NCI-H2196 (cell line): ENCODE results near the gene GPS1.

Experiments used
- DNase-seq: peaks from one replicate; lab custom pipeline; 2025; ENCODE audit not compliant: unreplicated experiment; lab: John Stamatoyannopoulos, UW

Gene GPS1

DNA sequence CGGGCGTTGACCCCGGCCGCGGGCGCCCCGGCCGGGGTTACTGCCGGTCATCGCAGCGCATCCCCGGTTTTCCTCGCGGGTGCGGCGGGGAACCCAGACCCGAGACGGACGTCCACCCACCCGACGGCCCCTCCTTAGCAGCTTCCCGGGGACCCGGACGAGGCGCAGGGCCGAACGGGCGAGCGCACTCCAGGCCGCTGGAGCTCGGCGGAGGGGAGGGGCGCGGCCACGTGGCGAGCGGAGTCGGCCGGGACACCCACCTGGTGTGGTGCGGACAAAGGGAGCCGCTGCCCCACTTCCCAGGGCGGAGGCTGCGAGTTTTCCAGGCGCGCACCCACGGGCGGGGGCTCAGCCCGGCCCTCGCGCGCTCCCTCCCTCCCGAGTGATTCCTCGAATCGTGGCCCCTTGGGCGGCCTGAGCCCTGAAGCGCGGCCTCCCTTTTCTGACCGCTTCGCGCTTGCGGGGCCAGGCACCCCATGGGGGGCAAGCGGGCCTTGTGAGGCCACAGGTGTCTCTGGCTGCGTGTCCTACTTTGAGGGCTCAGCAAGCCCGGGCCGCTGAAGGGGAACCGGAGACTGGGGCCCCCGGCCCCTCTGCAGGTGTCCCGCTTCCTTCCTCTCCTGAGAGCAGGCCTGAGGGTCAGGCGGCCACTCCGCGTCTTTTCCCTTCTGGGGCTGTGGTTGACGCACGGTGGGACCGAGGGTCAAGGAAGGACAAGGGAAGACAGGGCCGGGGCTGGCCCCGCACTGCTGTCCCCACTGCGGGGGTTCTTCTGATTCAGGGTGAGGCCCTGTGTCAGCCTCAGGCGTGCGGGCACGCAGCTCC lies 47.5 kb downstream of the GPS1 start:
- no peak for DNase-seq

DNA sequence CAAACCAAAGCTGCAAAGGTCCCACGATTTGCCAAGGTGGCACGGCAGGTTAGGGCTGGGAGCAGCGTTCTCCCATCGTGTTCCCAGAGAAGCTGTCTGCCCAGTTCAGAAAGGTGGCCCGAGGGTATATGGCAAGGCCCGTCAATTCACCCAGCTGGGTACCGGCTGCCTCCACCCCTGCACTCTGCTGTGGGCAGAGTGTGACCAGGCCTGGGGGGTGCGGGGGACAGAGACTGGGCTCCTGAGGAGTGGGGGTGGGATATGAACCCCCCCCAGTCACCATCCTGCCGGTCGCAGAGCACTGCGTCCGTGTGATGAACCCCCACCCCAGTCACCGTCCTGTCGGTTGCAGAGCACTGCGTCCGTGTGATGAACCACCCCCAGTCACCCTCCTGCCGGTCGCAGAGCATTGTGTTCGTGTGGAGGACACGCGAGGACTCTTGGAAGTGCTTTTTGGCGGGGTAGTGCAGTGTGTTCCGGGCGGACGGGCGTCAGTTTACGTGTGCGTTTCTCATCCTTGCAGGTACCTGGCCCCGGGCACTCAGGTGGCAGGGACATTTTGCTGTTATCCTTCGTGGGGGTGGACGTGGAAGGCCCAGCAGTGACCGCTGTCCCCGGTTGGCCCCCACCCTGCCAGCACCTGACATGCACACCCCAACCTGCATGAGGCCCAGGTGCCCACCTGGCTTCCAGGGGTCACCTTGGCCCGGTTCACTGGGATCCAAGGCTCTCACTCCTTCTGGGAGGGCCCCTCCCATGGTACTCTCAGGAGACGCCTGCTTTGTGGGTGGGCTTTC lies 49.0 kb downstream of the GPS1 start:
- DNase-seq: no peak

DNA sequence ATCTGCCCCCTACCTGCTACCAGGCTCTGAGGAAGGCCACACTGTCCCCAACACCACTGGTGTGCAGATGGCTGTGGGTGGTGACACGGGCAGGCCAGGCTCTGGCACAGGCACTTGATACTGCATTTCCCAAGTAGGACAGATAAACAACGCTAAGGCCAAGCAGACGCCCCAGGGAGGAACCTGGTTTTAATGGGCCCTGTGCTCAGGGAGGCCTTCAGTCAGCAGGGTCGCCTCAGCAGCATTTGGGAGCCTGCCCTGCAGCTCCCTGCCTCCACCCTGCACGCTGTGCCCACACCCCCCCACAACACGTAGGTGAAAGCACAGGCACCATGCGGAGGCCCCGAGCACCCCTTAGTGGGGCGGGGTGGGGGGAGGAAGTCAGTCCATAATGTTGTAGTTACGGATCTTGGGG lies 49.6 kb downstream of the GPS1 start:
- DNase-seq: no peak

DNA sequence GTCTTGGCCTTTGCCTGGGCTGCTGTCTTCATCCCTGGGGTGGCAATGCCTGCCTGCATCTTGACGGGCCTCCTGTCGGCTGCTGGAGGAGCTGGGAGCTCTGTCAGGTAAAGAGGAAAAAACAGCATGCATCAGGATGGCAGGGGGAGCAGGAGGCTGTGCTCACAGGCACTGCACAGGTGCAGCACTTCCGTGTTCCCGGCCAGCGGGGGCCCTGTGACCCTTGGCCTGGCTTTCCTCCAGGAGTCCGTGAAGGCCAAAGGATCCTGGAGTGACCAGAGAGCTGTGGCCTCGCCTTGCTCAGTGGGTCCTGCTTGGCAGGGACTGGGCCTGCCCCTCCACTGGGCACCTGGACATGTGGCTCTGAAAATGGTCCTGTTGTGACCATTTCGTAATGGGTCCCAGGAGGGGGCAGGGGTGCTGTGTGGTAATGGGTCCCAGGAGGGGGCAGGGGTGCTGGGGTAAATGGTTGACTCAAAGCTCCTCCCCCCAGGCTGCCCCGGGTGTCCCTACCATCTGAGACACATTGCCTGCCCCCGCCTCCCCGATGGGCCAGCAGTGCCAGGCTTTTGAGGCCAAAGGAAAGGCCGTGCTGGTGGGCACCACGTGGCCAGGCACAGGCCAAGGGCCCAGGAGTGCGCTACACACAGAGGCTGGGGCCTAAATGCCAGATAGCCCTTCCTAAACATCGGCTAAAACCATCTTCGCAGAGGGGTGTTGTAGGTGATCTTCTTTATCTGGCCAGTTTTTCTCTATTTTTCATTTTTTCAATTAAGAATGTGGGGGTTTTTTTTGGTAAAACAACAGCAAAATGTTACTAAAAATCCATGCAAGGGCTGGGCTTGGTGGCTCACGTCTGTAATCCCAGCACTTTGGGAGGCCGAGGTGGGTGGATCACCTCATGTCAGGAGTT lies 50.3 kb downstream of the GPS1 start:
- DNase-seq: no peak

DNA sequence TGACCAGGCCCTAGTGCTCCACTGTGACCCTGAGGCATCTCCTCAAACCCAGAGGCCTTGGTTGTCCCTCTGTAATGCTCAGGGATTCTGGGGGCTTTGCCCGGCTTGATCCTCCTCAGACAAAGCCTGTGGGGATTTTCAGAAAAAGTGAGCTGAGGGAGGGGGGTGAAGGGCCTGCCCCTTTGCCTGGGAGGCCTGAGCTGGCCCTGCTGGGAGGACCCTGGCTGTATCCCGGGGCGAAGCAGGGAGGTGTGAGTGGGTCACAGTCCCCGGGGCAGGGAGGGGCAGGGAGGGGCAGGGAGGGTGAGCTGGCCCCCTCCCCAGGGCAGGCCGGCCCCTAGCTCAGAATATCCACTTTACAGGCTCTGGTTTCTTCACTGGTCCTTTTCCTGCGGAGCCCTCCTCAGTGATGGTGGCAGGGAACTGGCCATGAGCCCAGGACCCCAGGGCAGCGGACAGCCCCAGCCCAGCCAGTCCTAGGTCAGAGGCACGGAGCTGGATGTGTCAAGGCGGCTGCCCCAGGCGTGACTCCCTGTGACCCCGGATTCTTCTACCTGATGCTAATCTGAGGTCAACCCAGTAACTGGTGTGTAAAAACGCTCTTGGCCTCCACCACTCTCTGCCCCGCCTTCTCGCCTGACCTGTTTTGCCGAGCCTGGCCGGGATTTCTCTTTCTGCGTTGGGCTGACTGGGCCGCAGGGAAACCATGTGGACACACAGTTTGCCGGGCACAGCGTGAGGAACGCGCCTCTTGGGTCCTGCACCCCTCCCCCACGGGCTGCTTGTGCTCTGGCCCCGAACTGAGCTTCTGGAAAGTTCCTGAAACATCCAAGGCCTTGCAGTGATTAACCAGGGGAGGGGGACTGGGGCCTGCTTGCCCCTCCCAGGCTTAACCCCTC lies 52.1 kb downstream of the GPS1 start:
- no peak for DNase-seq

DNA sequence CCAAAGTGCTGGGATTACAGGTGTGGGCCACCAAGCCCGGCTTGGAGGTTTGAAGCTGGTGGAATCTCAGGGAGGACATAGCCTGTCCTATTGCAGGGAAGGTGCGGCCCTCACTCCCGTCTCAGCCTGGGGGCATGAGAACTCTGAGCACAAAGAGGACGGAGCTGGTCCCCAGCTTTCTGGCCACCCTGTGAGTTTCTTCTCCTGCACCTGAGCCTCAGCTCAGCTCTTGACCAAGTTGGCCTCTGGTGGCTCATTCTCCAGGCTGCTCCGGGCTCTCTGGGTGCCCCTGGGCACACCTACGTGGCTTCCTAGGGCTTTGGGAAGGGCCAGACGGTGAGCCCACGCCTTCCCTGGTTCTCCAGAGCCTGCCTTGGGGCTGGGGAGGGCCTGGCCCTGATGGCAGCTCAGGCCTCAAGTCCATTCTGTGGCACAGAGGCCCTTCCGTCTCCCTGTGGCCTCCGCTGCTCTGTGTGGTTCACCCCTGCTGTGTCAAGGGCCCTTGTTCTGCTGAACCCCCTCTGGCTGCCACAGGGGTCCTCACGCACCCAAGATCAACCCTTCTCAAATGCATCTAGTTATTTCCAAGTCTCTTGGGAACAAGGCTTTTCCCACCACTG lies 53.2 kb downstream of the GPS1 start:
- DNase-seq: no peak

DNA sequence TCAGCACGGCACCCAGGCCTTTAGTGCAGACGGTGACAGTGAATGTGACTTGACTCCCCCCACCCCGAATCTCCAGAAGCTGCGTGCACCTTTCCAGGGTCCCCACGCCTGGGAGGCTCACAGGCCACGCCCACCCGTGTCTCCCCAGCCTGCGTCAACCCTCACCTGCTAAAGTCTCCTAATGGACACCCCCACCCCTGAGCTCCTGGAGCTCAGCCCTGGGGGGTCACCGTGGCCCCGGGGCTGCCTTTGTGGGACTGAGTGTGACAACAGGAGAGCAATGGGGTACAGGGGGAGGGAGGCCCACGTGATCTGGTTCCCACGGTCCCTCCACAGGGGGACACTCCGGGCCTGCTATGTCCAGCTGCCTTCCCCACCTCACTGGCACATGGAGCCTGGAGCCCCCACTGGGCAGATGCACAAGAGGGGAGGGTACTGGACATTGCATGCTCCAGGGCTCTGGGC lies 53.8 kb downstream of the GPS1 start:
- DNase-seq: no peak

DNA sequence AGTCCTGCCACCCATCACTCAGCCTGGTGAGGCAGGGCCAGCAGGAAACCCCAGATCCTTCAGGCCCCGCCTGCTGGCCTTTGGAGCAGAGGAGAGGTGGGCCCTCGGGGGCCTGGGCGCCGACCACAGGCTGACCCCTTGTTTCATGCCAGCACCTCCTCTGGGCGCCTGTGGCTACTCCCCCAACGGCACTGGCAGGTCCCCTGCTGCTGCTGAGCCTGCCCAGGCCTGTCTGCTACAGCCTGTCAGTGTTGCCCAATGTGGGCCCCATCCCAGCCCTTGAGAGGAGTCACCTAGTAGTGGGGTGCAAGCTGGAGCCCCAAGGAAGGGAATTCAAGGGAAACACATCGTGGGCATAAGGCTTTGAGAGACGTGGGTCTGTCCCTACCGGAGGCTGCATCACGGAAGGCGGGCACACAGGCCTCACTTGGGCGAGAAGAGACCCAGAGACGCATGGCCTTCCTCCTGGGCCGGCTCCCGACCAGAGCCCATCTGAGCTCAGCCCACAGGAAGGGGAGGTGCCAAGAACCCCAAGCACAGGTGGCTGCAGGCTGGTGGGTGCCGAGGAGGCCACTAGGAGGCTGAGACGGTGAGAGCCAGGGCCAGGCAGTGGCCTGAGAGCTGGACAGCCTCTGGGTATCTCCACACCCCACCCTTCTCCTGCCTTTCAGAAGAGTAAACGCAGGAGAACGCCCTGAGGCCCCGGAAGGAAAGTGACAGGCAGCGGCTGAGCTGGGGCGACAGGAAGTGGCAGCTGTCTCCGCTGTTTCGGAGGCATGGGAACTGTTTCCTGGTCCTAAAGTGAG lies 54.4 kb downstream of the GPS1 start:
- DNase-seq: peak; percentile 78

DNA sequence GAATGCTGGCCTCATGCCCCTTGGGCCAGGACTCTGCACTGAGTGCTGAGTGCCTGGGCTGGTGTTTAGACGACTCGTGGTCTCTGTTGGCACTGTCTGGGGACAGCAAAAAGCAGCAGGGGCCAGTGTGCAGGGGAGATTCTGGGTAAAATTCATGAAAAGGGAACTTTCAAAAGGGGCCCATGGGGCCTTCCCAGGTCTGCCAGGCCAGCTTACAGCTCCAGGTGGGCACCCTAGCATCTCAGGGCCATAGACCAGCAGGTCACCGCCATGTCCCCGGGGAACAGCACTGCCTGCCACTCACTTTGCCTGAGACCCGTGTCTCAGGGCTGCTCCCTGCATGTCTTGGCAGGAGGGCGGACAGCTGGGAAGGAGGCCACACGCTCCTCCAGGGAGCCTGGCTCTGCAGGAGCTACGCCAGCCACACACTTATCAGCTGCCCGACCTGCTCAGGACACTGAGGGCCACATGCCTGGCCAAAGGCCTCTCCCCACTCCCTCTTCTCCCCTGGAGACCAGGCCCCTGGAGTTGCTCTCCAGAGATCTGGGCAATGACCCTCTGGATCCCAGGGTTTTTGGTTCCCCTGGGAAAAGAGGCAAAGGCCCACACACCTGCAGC lies 55.1 kb downstream of the GPS1 start:
- DNase-seq: no peak
